K562 (cell line): ENCODE measurements around the gene ADAMTS6. TPM values are rescaled to one million over a fixed set of nuclear protein-coding genes. Genes with fewer than 3 reads are reported as not detected.

Experiments
- ATAC-seq: fragments of 200-7000 bp; cut with Tn5 transposase; 3 replicates; pipeline ENCODE4 v1.9.1; 2020; ENCODE audit warnings: moderate library complexity
- BruUV-seq: library from RNA; stranded (reverse); fragments of 400-500 nt; replicated peaks from 2 replicates; lab custom pipeline; 2021; lab: Mats Ljungman, UMichigan
- CTCF ChIA-PET: fragments of 300-600 bp; formaldehyde crosslinking; extraction: SDS; loops from one replicate; lab custom pipeline; 2021; ENCODE audit warnings: low intra/inter-chr PET ratio; lab: Yijun Ruan, JAX
- POLR2A ChIA-PET: fragments of 300-600, 350-650 bp; sonication (Branson Sonifier 250); formaldehyde crosslinking; extraction: SDS; loops from one replicate; lab custom pipeline; 2021; ENCODE audit warnings: antibody characterized with exemption, inconsistent platforms; lab: Yijun Ruan, JAX
- DNase-seq, 4 experiments: peaks; one replicate each; pipeline versions ENCODE4 v3.0.0 to v3.0.0-alpha.2; 2011 to 2018; ENCODE audit warnings: low spot score in 3 of 4, mixed read lengths in 3 of 4; ENCODE audit errors: extremely low read depth in 1 of 4
- FAIRE-seq: peaks from 2 replicates; lab custom pipeline; 2011; peaks lifted over from hg19 to GRCh38; lab: Jason Lieb, UNC
- H2AFZ ChIP-seq: 2 replicates; pipeline ENCODE4 v1.6.0; 2011; ENCODE audit warnings: low read depth, low read length, control low read depth, inconsistent platforms
- H3K27ac ChIP-seq: fragments of 200-600 bp; 3 replicates; pipeline ENCODE4 v1.8.0; 2011; ENCODE audit warnings: low read depth, mild to moderate bottlenecking, control low read depth, inconsistent platforms, low read length, moderate library complexity, mixed read lengths; ENCODE audit errors: extremely low read depth
- H3K27me3 ChIP-seq, 2 experiments: fragments of 300-600 bp in 1 of 2; 2 replicates in 1 of 2; 3 replicates in 1 of 2; pipeline versions ENCODE4 v1.6.0 to v1.8.0; 2011; ENCODE audit warnings: inconsistent platforms in 2 of 2, low read length in 2 of 2, mild to moderate bottlenecking in 1 of 2, mixed read lengths in 1 of 2, moderate library complexity in 1 of 2; ENCODE audit not compliant: control insufficient read depth in 2 of 2, insufficient read depth in 2 of 2
- H3K36me3 ChIP-seq: fragments of 300-600 bp; 3 replicates; pipeline ENCODE4 v1.8.0; 2011; ENCODE audit warnings: mild to moderate bottlenecking, low read length, inconsistent platforms; ENCODE audit not compliant: control insufficient read depth, insufficient read depth
- H3K4me1 ChIP-seq, 2 experiments: fragments of 200-600 bp in 1 of 2; replicated peaks in 1 of 2; 2 replicates in 1 of 2; 3 replicates in 1 of 2; pipeline versions ENCODE4 v1.5.1 to v1.8.0; 2011; ENCODE audit warnings: inconsistent platforms in 2 of 2, low read length in 2 of 2, mild to moderate bottlenecking in 1 of 2, mixed read lengths in 1 of 2, moderate library complexity in 1 of 2; ENCODE audit not compliant: control insufficient read depth in 2 of 2, insufficient read depth in 2 of 2
- H3K4me2 ChIP-seq: 2 replicates; pipeline ENCODE4 v1.6.1; 2011; ENCODE audit warnings: low read length, control low read depth, inconsistent platforms, mixed read lengths; ENCODE audit not compliant: insufficient read depth
- H3K4me3 ChIP-seq: fragments of 200-600 bp; sonication (generic), shearing (Covaris generic); 2 replicates; pipeline ENCODE4 v1.5.1; 2016; ENCODE audit warnings: control low read depth, inconsistent platforms
- H3K79me2 ChIP-seq: fragments of 200-600 bp; 3 replicates; pipeline ENCODE4 v1.8.0; 2011; ENCODE audit warnings: low read length, inconsistent platforms; ENCODE audit not compliant: control insufficient read depth, insufficient read depth
- H3K9ac ChIP-seq, 2 experiments: 2 replicates each; pipeline versions ENCODE4 v1.6.0 to v1.6.1; 2011; ENCODE audit warnings: low read depth in 2 of 2, low read length in 2 of 2, control low read depth in 1 of 2, inconsistent platforms in 1 of 2, mild to moderate bottlenecking in 1 of 2, mixed read lengths in 1 of 2; ENCODE audit not compliant: insufficient read depth in 1 of 2
- H3K9me1 ChIP-seq: one replicate; pipeline ENCODE4 v1.6.0; 2011; ENCODE audit warnings: inconsistent platforms, mild to moderate bottlenecking, low read length, moderate library complexity; ENCODE audit not compliant: control insufficient read depth, insufficient read depth
- H3K9me3 ChIP-seq: replicated peaks from 2 replicates; pipeline ENCODE4 v1.5.1; 2011; ENCODE audit warnings: low read depth, low read length, inconsistent platforms; ENCODE audit not compliant: control insufficient read depth, insufficient read depth
- H4K20me1 ChIP-seq: replicated peaks from 2 replicates; pipeline ENCODE4 v1.6.1; 2011; ENCODE audit warnings: low read length, inconsistent platforms, mixed read lengths; ENCODE audit not compliant: control insufficient read depth, insufficient read depth
- DDX20 ChIP-seq: fragments of 450-650 bp; IDR thresholded peaks from 2 replicates; pipeline ENCODE4 v1.6.1; 2016; ENCODE audit warnings: missing genetic modification characterization, low read depth, mild to moderate bottlenecking, missing compliant biosample characterization, moderate library complexity
- ILK ChIP-seq: fragments of 450-650 bp; IDR thresholded peaks from 2 replicates; pipeline ENCODE4 v1.6.1; 2016; ENCODE audit warnings: missing genetic modification characterization, low read depth, mild to moderate bottlenecking, missing compliant biosample characterization, moderate library complexity, borderline replicate concordance
- RB1 ChIP-seq: fragments of 450-650 bp; IDR thresholded peaks from 2 replicates; pipeline ENCODE4 v1.6.1; 2017; ENCODE audit warnings: low read depth, mild to moderate bottlenecking
- SP2 ChIP-seq: IDR thresholded peaks from 2 replicates; pipeline ENCODE4 v1.6.1; 2011; ENCODE audit warnings: mild to moderate bottlenecking, low read depth, low read length, moderate library complexity; ENCODE audit not compliant: poor library complexity, severe bottlenecking; ENCODE audit errors: extremely low read depth
- ZNF140 ChIP-seq: fragments of 250-450 bp; sonication (Bioruptor Pico); IDR thresholded peaks from 2 replicates; pipeline ENCODE4 v1.8.0; 2021; ENCODE audit warnings: moderate library complexity, mild to moderate bottlenecking, inconsistent platforms
- ZNF551 ChIP-seq: fragments of 250-450 bp; sonication (Bioruptor Pico); IDR thresholded peaks from 2 replicates; pipeline ENCODE4 v1.5.0; 2021; ENCODE audit warnings: mild to moderate bottlenecking, moderate library complexity
- WGBS: fragments of 100-300 bp; shearing (Covaris generic); methylation state at CpG from one replicate; pipeline ENCODE4 v1.1.6; 2016; ENCODE audit warnings: low coverage, mixed read lengths; ENCODE audit not compliant: insufficient coverage; ENCODE audit errors: missing lambda C conversion rate; 5-methylcytosine and 5-hydroxymethylcytosine counted together
- in situ Hi-C: fragments of 300-500 bp; cut with MboI; formaldehyde crosslinking; loops from 4 replicates; pipeline ENCODE4 v1.15.0; 2018; ENCODE audit warnings: inconsistent platforms, mixed read lengths
- intact Hi-C: fragments of 100-400 bp; cut with micrococcal nuclease; formaldehyde crosslinking; loops from 2 replicates; pipeline ENCODE4 v1.14.2; 2022
- polyA plus RNA-seq, 8 experiments: library from polyadenylated mRNA; depleted of rRNA in 4 of 8; stranded (reverse) in 5 of 8; unstranded in 3 of 8; fragments of >200 nt; fragmentation: Nextera tagmentation in 2 of 8; fragmentation: Illumina TruSeq in 1 of 8; extraction: Ambion mirVana in 2 of 8; extraction: Trizol in 1 of 8; gene quantifications; 2 replicates each; pipeline versions ENCODE4 v1.2.1 to v1.2.3, GENCODE V29; 2011 to 2014; ENCODE audit warnings: inconsistent platforms in 1 of 8, missing spikeins in 1 of 8
- total RNA-seq, 7 experiments: library from RNA; depleted of rRNA in 6 of 7; stranded (reverse); fragments of >200 nt in 6 of 7; fragmentation: Illumina TruSeq in 2 of 7; extraction: Trizol in 2 of 7; gene quantifications; 2 replicates each; pipeline versions ENCODE4 v1.2.1 to v1.2.3, GENCODE V29; 2011 to 2021; ENCODE audit warnings: low replicate concordance in 1 of 7
- TF ChIP-seq, protein P1 (sequence below): sonication (generic); formaldehyde crosslinking; IDR thresholded peaks from 2 replicates; pipeline ENCODE4 v1.8.0; 2022; ENCODE audit warnings: mild to moderate bottlenecking, missing genetic modification reagents, borderline replicate concordance
- TF ChIP-seq, protein P2 (sequence below): fragments of 450-650 bp; IDR thresholded peaks from 2 replicates; pipeline ENCODE4 v1.6.1; 2016; ENCODE audit warnings: missing biosample characterization, missing genetic modification characterization

ADAMTS6 gene
- total and polyA plus RNA-seq, 9 of the 15 experiments (the other 6 are each of a cell fraction or from before 2014, with no cell fraction given) = 0.57 to 5.3 (median 1.5) TPM

DNA sequence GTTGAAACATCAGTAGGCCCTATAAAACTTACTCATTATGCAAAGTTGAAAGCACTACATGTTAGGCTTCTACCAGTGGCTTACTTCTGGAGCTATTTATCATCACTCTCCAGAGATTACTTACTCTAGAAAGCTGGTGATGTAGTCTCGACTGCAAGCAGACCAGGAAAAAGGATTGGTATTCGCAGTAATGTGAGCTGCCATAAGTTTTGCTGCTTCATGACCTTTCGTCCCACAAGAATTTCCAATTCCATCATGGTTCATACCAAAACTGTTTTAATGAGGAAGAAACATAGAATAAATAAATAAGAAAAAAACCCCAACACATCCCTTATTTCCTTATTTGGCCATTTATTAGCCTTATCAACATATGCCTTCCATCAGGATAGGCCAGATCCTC is 181.9 kb downstream of the ADAMTS6 start:
- TF ChIP-seq RB1 (no peak), ILK (tag) (no peak), ZNF140 (no peak), SP2 (no peak), ZNF551 (no peak), DDX20 (tag) (no peak)
- TF ChIP-seq, protein P1, sequence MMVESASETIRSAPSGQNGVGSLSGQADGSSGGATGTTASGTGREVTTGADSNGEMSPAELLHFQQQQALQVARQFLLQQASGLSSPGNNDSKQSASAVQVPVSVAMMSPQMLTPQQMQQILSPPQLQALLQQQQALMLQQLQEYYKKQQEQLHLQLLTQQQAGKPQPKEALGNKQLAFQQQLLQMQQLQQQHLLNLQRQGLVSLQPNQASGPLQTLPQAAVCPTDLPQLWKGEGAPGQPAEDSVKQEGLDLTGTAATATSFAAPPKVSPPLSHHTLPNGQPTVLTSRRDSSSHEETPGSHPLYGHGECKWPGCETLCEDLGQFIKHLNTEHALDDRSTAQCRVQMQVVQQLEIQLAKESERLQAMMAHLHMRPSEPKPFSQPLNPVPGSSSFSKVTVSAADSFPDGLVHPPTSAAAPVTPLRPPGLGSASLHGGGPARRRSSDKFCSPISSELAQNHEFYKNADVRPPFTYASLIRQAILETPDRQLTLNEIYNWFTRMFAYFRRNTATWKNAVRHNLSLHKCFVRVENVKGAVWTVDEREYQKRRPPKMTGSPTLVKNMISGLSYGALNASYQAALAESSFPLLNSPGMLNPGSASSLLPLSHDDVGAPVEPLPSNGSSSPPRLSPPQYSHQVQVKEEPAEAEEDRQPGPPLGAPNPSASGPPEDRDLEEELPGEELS (CRISPR knock-in tag) = no peak
- TF ChIP-seq, protein P2, sequence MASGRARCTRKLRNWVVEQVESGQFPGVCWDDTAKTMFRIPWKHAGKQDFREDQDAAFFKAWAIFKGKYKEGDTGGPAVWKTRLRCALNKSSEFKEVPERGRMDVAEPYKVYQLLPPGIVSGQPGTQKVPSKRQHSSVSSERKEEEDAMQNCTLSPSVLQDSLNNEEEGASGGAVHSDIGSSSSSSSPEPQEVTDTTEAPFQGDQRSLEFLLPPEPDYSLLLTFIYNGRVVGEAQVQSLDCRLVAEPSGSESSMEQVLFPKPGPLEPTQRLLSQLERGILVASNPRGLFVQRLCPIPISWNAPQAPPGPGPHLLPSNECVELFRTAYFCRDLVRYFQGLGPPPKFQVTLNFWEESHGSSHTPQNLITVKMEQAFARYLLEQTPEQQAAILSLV (tag) = no peak
- Histone ChIP-seq H3K27me3 (no peaks in the 10 kb centered on the region), H3K4me3 (no peak overlapping the region), H3K79me2 (no peaks in the 10 kb centered on the region), H3K4me2 (no peak overlapping the region), H3K9ac (no peak overlapping the region), H2AFZ (no peak overlapping the region), H4K20me1 (no peaks in the 10 kb centered on the region), H3K9me3 (no peaks in the 10 kb centered on the region), H3K27ac (no peak overlapping the region), H3K4me1 (no peaks in the 10 kb centered on the region), H3K36me3 (no peaks in the 10 kb centered on the region), H3K9me1 (no peaks in the 10 kb centered on the region)
- intact Hi-C loops (no loop called here), in situ Hi-C loops (no loop called here)
- no peak for DNase-seq
- CTCF ChIA-PET = no interaction called here
- no TSS peak for BruUV-seq
- no peak for ATAC-seq
- FAIRE-seq = no peak
- WGBS = 23% methylated on average over 3 of the region's 3 CpGs
- POLR2A ChIA-PET = no interaction called here
